H1 (cell line): Measurements from ENCODE around the gene BCAP31. TPM values are rescaled to one million over a fixed set of nuclear protein-coding genes. Genes with fewer than 3 reads are reported as not detected.

Experiments used
- CTCF ChIA-PET: fragments of 300-600 bp; sonication (Branson Sonifier 250); formaldehyde crosslinking; loops from one replicate; lab custom pipeline; 2021; ENCODE audit not compliant: partially characterized antibody; lab: Charles Lee
- POLR2A ChIA-PET: fragments of 300-600 bp; sonication (Branson Sonifier 250); formaldehyde crosslinking; loops from one replicate; lab custom pipeline; 2021; ENCODE audit warnings: inconsistent platforms; ENCODE audit not compliant: partially characterized antibody; lab: Charles Lee
- DNase-seq, 2 experiments: peaks; one replicate each; pipeline versions ENCODE4 v3.0.0 to v3.0.0-alpha.2; 2010 to 2022; ENCODE audit warnings: low spot score in 2 of 2, low read depth in 1 of 2, mixed read lengths in 1 of 2
- FAIRE-seq: peaks from 2 replicates; lab custom pipeline; 2011; peaks lifted over from hg19 to GRCh38; lab: Jason Lieb, UNC
- H2AFZ ChIP-seq: 2 replicates; pipeline ENCODE4 v1.8.1; 2012; ENCODE audit warnings: low read length, inconsistent platforms
- H2AK5ac ChIP-seq: 2 replicates; pipeline ENCODE4 v1.6.1; 2013; ENCODE audit warnings: low read depth, low read length
- H2BK120ac ChIP-seq: replicated peaks from 2 replicates; pipeline ENCODE3; 2013; ENCODE audit warnings: low read depth, low read length, inconsistent platforms
- H2BK12ac ChIP-seq: 2 replicates; pipeline ENCODE4 v1.6.1; 2013; ENCODE audit warnings: low read depth, low read length
- H2BK15ac ChIP-seq: 2 replicates; pipeline ENCODE4 v1.6.1; 2013; ENCODE audit warnings: low read length
- H2BK20ac ChIP-seq: 2 replicates; pipeline ENCODE4 v1.6.1; 2013; ENCODE audit warnings: low read length
- H2BK5ac ChIP-seq: 2 replicates; pipeline ENCODE4 v1.6.1; 2013; ENCODE audit warnings: low read depth, low read length
- H3K14ac ChIP-seq: 2 replicates; pipeline ENCODE4 v1.6.1; 2013; ENCODE audit warnings: inconsistent platforms; ENCODE audit not compliant: insufficient read length
- H3K18ac ChIP-seq: 2 replicates; pipeline ENCODE4 v1.6.1; 2013; ENCODE audit warnings: low read length; ENCODE audit errors: extremely low read depth
- H3K23ac ChIP-seq: 2 replicates; pipeline ENCODE4 v1.6.1; 2013; ENCODE audit warnings: inconsistent platforms; ENCODE audit not compliant: insufficient read length
- H3K23me2 ChIP-seq: 2 replicates; pipeline ENCODE4 v1.6.1; 2013; ENCODE audit warnings: low read depth, low read length
- H3K27ac ChIP-seq: 2 replicates; pipeline ENCODE4 v1.6.1; 2011; ENCODE audit warnings: low read depth, low read length, inconsistent platforms
- H3K27me3 ChIP-seq, 4 experiments: replicated peaks in 1 of 4; 1 replicate in 1 of 4; 2 replicates in 3 of 4; pipeline versions ENCODE4 v1.6.1 to v1.8.1; 2011 to 2013; ENCODE audit warnings: low read length in 3 of 4, mild to moderate bottlenecking in 3 of 4, inconsistent platforms in 2 of 4, mixed read lengths in 2 of 4, moderate library complexity in 1 of 4; ENCODE audit not compliant: control insufficient read depth in 3 of 4, insufficient read depth in 3 of 4; ENCODE audit errors: extremely low read depth in 1 of 4
- H3K36me3 ChIP-seq, 4 experiments: 2 replicates each; pipeline versions ENCODE4 v1.6.1 to v1.8.1; 2011 to 2013; ENCODE audit warnings: mild to moderate bottlenecking in 4 of 4, low read length in 3 of 4, moderate library complexity in 2 of 4, control low read depth in 1 of 4, inconsistent platforms in 1 of 4; ENCODE audit not compliant: insufficient read depth in 4 of 4, control insufficient read depth in 2 of 4
- H3K4ac ChIP-seq: replicated peaks from 2 replicates; pipeline ENCODE3; 2013; ENCODE audit warnings: low read length, low read depth, mixed read lengths, inconsistent platforms; ENCODE audit not compliant: insufficient read length
- H3K4me1 ChIP-seq, 4 experiments: replicated peaks in 1 of 4; 1 replicate in 1 of 4; 2 replicates in 3 of 4; pipeline versions ENCODE4 v1.6.1 to v1.8.1; 2011 to 2013; ENCODE audit warnings: low read length in 3 of 4, inconsistent platforms in 2 of 4, mixed read lengths in 1 of 4; ENCODE audit not compliant: insufficient read depth in 4 of 4, control insufficient read depth in 3 of 4
- H3K4me2 ChIP-seq, 2 experiments: 2 replicates each; pipeline versions ENCODE4 v1.6.1 to v1.8.1; 2011 to 2013; ENCODE audit warnings: low read depth in 2 of 2, low read length in 2 of 2, control low read depth in 1 of 2, inconsistent platforms in 1 of 2, mild to moderate bottlenecking in 1 of 2; ENCODE audit not compliant: insufficient read depth in 1 of 2
- H3K4me3 ChIP-seq, 4 experiments: fragments of 200-600, 300-600 bp in 1 of 4; sonication (generic), shearing (Covaris generic), sonication (Bioruptor Twin) in 1 of 4; 2 replicates each; pipeline versions ENCODE4 v1.5.1 to v1.8.1; 2011 to 2016; ENCODE audit warnings: low read length in 4 of 4, low read depth in 3 of 4, control low read depth in 2 of 4, inconsistent platforms in 2 of 4, mild to moderate bottlenecking in 2 of 4, mixed read lengths in 1 of 4, moderate library complexity in 1 of 4; ENCODE audit not compliant: insufficient read depth in 2 of 4; ENCODE audit errors: extremely low read depth in 1 of 4
- H3K56ac ChIP-seq: replicated peaks from 2 replicates; pipeline ENCODE3; 2013; ENCODE audit warnings: low read depth, mild to moderate bottlenecking, mixed read lengths, low read length, inconsistent platforms; ENCODE audit not compliant: insufficient read length
- H3K79me1 ChIP-seq: 2 replicates; pipeline ENCODE4 v1.6.1; 2013; ENCODE audit warnings: low read depth, low read length, control low read depth
- H3K79me2 ChIP-seq, 2 experiments: 2 replicates each; pipeline versions ENCODE4 v1.6.1 to v1.8.1; 2012 to 2013; ENCODE audit warnings: low read length in 2 of 2, mild to moderate bottlenecking in 2 of 2, inconsistent platforms in 1 of 2; ENCODE audit not compliant: insufficient read depth in 2 of 2, control insufficient read depth in 1 of 2
- H3K9ac ChIP-seq, 4 experiments: replicated peaks in 1 of 4; 1 replicate in 1 of 4; 2 replicates in 3 of 4; pipeline versions ENCODE4 v1.6.1 to v1.8.1; 2011 to 2013; ENCODE audit warnings: low read depth in 3 of 4, low read length in 3 of 4, control low read depth in 2 of 4, mild to moderate bottlenecking in 2 of 4, moderate library complexity in 2 of 4, inconsistent platforms in 1 of 4; ENCODE audit errors: extremely low read depth in 1 of 4
- H3K9me3 ChIP-seq, 2 experiments: 2 replicates each; pipeline versions ENCODE4 v1.6.1 to v1.8.1; 2012 to 2013; ENCODE audit warnings: mild to moderate bottlenecking in 2 of 2, moderate library complexity in 2 of 2, control low read depth in 1 of 2, inconsistent platforms in 1 of 2, low read depth in 1 of 2, low read length in 1 of 2, mixed read lengths in 1 of 2; ENCODE audit not compliant: insufficient read depth in 2 of 2
- H4K20me1 ChIP-seq, 2 experiments: replicated peaks in 1 of 2; 2 replicates each; pipeline versions ENCODE3 to v1.8.1; 2011 to 2013; ENCODE audit warnings: inconsistent platforms in 2 of 2, low read length in 2 of 2, mild to moderate bottlenecking in 1 of 2; ENCODE audit not compliant: insufficient read depth in 2 of 2, control insufficient read depth in 1 of 2
- H4K5ac ChIP-seq: 2 replicates; pipeline ENCODE4 v1.6.1; 2013; ENCODE audit warnings: low read length, low read depth, mixed read lengths, inconsistent platforms; ENCODE audit not compliant: insufficient read length
- H4K8ac ChIP-seq: 2 replicates; pipeline ENCODE4 v1.8.0; 2013; ENCODE audit warnings: mild to moderate bottlenecking, moderate library complexity, low read length, inconsistent platforms; ENCODE audit not compliant: insufficient read depth; ENCODE audit errors: extremely low read depth
- H4K91ac ChIP-seq: replicated peaks from 2 replicates; pipeline ENCODE3; 2013; ENCODE audit warnings: low read length, mixed read lengths, inconsistent platforms; ENCODE audit not compliant: insufficient read length
- CTBP2 ChIP-seq: IDR thresholded peaks from 2 replicates; pipeline ENCODE4 v1.7.0; 2011; ENCODE audit warnings: borderline replicate concordance, mild to moderate bottlenecking, moderate library complexity, mixed read lengths, low read length; ENCODE audit not compliant: insufficient read depth, insufficient read length
- EP300 ChIP-seq, 2 experiments: IDR thresholded peaks; 1 replicate in 1 of 2; 2 replicates in 1 of 2; pipeline ENCODE4 v1.6.1; 2011 to 2012; ENCODE audit warnings: low read depth in 2 of 2, low read length in 2 of 2, mild to moderate bottlenecking in 2 of 2, borderline replicate concordance in 1 of 2, inconsistent platforms in 1 of 2, moderate library complexity in 1 of 2
- GABPA ChIP-seq: IDR thresholded peaks from 2 replicates; pipeline ENCODE4 v1.6.1; 2011; ENCODE audit warnings: mild to moderate bottlenecking, low read length, moderate library complexity, borderline replicate concordance; ENCODE audit not compliant: insufficient read depth
- MAFK ChIP-seq: IDR thresholded peaks from 2 replicates; pipeline ENCODE4 v1.6.1; 2012; ENCODE audit warnings: low read depth, mild to moderate bottlenecking, improper control_type of control experiment, low read length
- NANOG ChIP-seq: IDR thresholded peaks from 2 replicates; pipeline ENCODE4 v1.6.1; 2011; ENCODE audit warnings: low read length, low read depth, mild to moderate bottlenecking, inconsistent platforms; ENCODE audit not compliant: insufficient read depth, poor library complexity, severe bottlenecking
- NRF1 ChIP-seq: IDR thresholded peaks from 2 replicates; pipeline ENCODE4 v1.6.1; 2011; ENCODE audit warnings: mild to moderate bottlenecking, low read depth, low read length, improper control_type of control experiment
- POLR2A ChIP-seq, 2 experiments: IDR thresholded peaks; 1 replicate in 1 of 2; 2 replicates in 1 of 2; pipeline ENCODE4 v1.6.1; 2011; ENCODE audit warnings: low read depth in 2 of 2, low read length in 2 of 2, mild to moderate bottlenecking in 2 of 2; ENCODE audit errors: control extremely low read depth in 1 of 2
- WGBS, 2 experiments: shearing (Covaris generic) in 1 of 2; methylation state at CpG; one replicate each; pipeline versions ENCODE4 v1.1.6 to v1.1.7; 2013 to 2015; ENCODE audit warnings: low lambda C conversion rate in 2 of 2, mixed read lengths in 2 of 2, inconsistent platforms in 1 of 2, low coverage in 1 of 2, missing lambda C conversion rate in 1 of 2; ENCODE audit not compliant: insufficient replicate concordance in 2 of 2, insufficient coverage in 1 of 2, insufficient read length in 1 of 2; ENCODE audit errors: extremely low coverage in 1 of 2, missing lambda C conversion rate in 1 of 2; 5-methylcytosine and 5-hydroxymethylcytosine counted together
- polyA plus RNA-seq, 7 experiments: library from polyadenylated mRNA; depleted of rRNA in 3 of 7; stranded (reverse) in 5 of 7; unstranded in 2 of 7; fragments of >200 nt in 5 of 7; fragments of 200-250 nt in 2 of 7; gene quantifications; 1 replicate in 5 of 7; 2 replicates in 1 of 7; 4 replicates in 1 of 7; pipeline versions ENCODE4 v1.2.1 to v1.2.3, GENCODE V29; 2011 to 2013; ENCODE audit warnings: missing spikeins in 2 of 7, mixed read lengths in 2 of 7
- total RNA-seq: library from RNA; stranded (reverse); fragmentation: NEBNext Ultra II Directional; extraction: Animal tissue kit (Norgen Biotek cat#: 25700); gene quantifications from 2 replicates; pipeline ENCODE4 v1.2.1, GENCODE V29; 2021

The BCAP31 gene
- total and polyA plus RNA-seq, 2 of the 8 experiments (the other 6 are each of a cell fraction or from before 2014, with no cell fraction given): 136 to 159 TPM

DNA sequence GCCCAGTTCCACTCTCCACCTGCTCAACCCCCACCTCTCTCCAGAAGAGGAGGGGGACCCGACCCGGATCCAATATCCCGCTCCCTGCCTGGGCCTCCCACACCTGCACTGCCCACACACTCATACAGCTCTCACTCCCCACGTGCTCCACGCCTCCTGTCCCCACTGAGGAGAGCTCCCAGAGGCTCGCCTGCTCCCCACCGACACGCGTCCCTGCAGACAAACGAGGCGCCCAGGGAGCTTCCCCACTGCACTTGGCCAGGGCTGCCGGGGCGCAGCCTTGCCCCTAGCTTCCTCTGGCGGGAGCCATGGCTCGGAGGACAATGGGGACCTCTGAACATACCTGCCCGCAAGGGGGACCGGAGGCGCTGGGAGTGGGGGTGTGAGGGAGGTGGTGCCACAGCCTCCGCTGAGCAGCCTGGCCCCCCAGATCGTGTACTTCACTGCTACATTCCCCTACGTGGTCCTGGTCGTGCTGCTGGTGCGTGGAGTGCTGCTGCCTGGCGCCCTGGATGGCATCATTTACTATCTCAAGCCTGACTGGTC lies 31.5 kb downstream of the BCAP31 start:
- Histone ChIP-seq H3K36me3 (peaks cover 0 to 44% (median 12%) of the 10 kb centered on the region in 4 experiments; a peak in 5 of 8 replicates), H3K27me3 (no peaks in the 10 kb centered on the region), H2BK15ac (no peak overlapping the region), H3K9me3 (no peaks in the 10 kb centered on the region), H3K23ac (no peak overlapping the region), H3K4me1 (peaks cover 0 to 12% (median 2%) of the 10 kb centered on the region in 4 experiments; a peak in 4 of 7 replicates), H3K79me1 (no peaks in the 10 kb centered on the region; the same call in 1 of the 2 replicates), H2BK20ac (no peak overlapping the region), H2BK5ac (no peak overlapping the region), H3K14ac (no peak overlapping the region), H2BK12ac (no peak overlapping the region), H3K56ac (no peak overlapping the region), H4K8ac (no peak overlapping the region; the same call in 1 of the 2 replicates), H3K4me2 (no peak overlapping the region), H3K18ac (no peak overlapping the region), H4K91ac (no peak overlapping the region), H4K20me1 (peaks cover 2 to 4% of the 10 kb centered on the region in 2 experiments), H3K23me2 (no peaks in the 10 kb centered on the region), H2AFZ (no peak overlapping the region), H3K4ac (no peak overlapping the region), H3K79me2 (peaks cover 0 to 13% of the 10 kb centered on the region in 2 experiments; a peak in 3 of 4 replicates), H3K9ac (no peak overlapping the region), H4K5ac (no peak overlapping the region), H2BK120ac (no peak overlapping the region), H3K4me3 (no peak overlapping the region), H3K27ac (no peak overlapping the region), H2AK5ac (no peak overlapping the region)
- ChIA-PET CTCF (interaction anchor here (1.8 kb wide), 1 partner anchor 15 kb away, joined by 6 read pairs; no protein-coding TSS in a partner anchor), POLR2A (interaction anchor here (0.6 to 1.2 kb wide), 5 partner anchors 13 to 279 kb away, joined by 3 to 5 read pairs (median 3); partner anchors contain the start of gene HCFC1)
- WGBS, 2 experiments: 92% methylated on average over 15 of the region's 24 CpGs; no CpG with 5 or more reads in 1 of the 2 experiments
- no peak for DNase-seq
- no peak for TF ChIP-seq NANOG
- TF ChIP-seq EP300 (IDR thresholded peaks at IDR 0.05; ENCODE audit: borderline replicate concordance in 1 of 2, low read depth in 2 of 2, low read length in 2 of 2): no peak
- TF ChIP-seq CTBP2: no peak
- TF ChIP-seq NRF1: no peak
- peak in 1 of 2 experiments; percentile 16; a peak in 1 of 3 replicates for TF ChIP-seq POLR2A (IDR thresholded peaks at IDR 0.05; ENCODE audit: control extremely low read depth in 1 of 2, low read depth in 2 of 2, low read length in 2 of 2)
- no peak for TF ChIP-seq MAFK
- no peak for TF ChIP-seq GABPA
- FAIRE-seq: no peak
